Transverse colon (tissue), 4 donors: ENCODE measurements around the gene ARHGAP24. TPM values are rescaled to one million over a fixed set of nuclear protein-coding genes. Genes with fewer than 3 reads are reported as not detected.

ENCODE experiments used
- DNase-seq: peaks from one replicate; pipeline ENCODE4 v3.0.0-alpha.2; 2019
- H3K27ac ChIP-seq, 4 donors: fragments of 200-600 bp; sonication (generic); 2 replicates each; pipeline ENCODE4 v1.5.1; 2016 to 2018; ENCODE audit warnings: inconsistent platforms in 4 of 4
- H3K27me3 ChIP-seq: fragments of 200-600 bp; sonication (generic); 2 replicates; pipeline ENCODE4 v1.5.1; 2017; ENCODE audit warnings: inconsistent platforms
- H3K36me3 ChIP-seq, 4 donors: fragments of 200-600 bp; sonication (generic); 2 replicates each; pipeline ENCODE4 v1.5.1; 2017 to 2019; ENCODE audit warnings: inconsistent platforms in 4 of 4
- H3K4me1 ChIP-seq, 4 donors: fragments of 200-600 bp; sonication (generic); 2 replicates each; pipeline ENCODE4 v1.5.1; 2017 to 2020; ENCODE audit warnings: inconsistent platforms in 4 of 4
- H3K4me3 ChIP-seq, 4 donors: fragments of 200-600 bp; sonication (generic); 1 replicate in 1 of 4; 2 replicates in 3 of 4; pipeline versions ENCODE4 v1.5.1 to v1.6.1; 2017 to 2019; ENCODE audit warnings: inconsistent platforms in 4 of 4
- H3K9me3 ChIP-seq, 2 donors: fragments of 200-600 bp; sonication (generic); 2 replicates each; pipeline ENCODE4 v1.5.1; 2017 to 2019; ENCODE audit warnings: inconsistent platforms in 2 of 2
- EP300 ChIP-seq: sonication (generic); formaldehyde crosslinking; IDR thresholded peaks from one replicate; pipeline ENCODE4 v1.6.1; 2017; ENCODE audit warnings: antibody characterized with exemption, low read depth
- POLR2A ChIP-seq: fragments of 450-650 bp; IDR thresholded peaks from one replicate; pipeline ENCODE4 v1.6.1; 2016; ENCODE audit warnings: antibody characterized with exemption, mild to moderate bottlenecking, moderate library complexity
- POLR2AphosphoS5 ChIP-seq, 3 donors: sonication (generic); formaldehyde crosslinking; IDR thresholded peaks; one replicate each; pipeline ENCODE4 v1.6.1; 2016; ENCODE audit warnings: antibody characterized with exemption in 3 of 3
- WGBS, 2 donors: methylation state at CpG; one replicate each; pipeline ENCODE4 v1.1.5; 2018; ENCODE audit warnings: low coverage in 1 of 2; 5-methylcytosine and 5-hydroxymethylcytosine counted together
- in situ Hi-C, 4 donors: fragments of 200-750 bp; cut with MboI; loops; one replicate each; pipeline versions ENCODE4 v1.15.0 to v1.15.1; 2017; ENCODE audit warnings: low sequenced_read_pairs in 3 of 4, low pct_ligation_motif_present in 1 of 4, low pct_unique_long_range_greater_than_20kb in 1 of 4
- intact Hi-C: fragments of 100-400 bp; cut with DNase I; formaldehyde crosslinking; loops from one replicate; pipeline ENCODE4 v1.15.1; 2023; ENCODE audit warnings: low total_unique reads
- total RNA-seq, 4 donors: library from RNA; depleted of rRNA; stranded (reverse); fragments of >200 nt; gene quantifications; one replicate each; pipeline ENCODE4 v1.1.0, GENCODE V29; 2016
- TF ChIP-seq, protein P1 (sequence below), 5 experiments: fragments of 200-600 bp in 3 of 5; fragments of 450-650 bp in 2 of 5; sonication (generic) in 3 of 5; IDR thresholded peaks; 1 replicate in 2 of 5; 2 replicates in 3 of 5; pipeline ENCODE4 v1.5.1; 2016 to 2017; ENCODE audit warnings: antibody characterized with exemption in 5 of 5, inconsistent platforms in 3 of 5, mild to moderate bottlenecking in 2 of 5, moderate library complexity in 1 of 5

Gene ARHGAP24
- total RNA-seq, 4 donors from 2014 or later = 4.2 to 32.0 (median 12.6) TPM

DNA sequence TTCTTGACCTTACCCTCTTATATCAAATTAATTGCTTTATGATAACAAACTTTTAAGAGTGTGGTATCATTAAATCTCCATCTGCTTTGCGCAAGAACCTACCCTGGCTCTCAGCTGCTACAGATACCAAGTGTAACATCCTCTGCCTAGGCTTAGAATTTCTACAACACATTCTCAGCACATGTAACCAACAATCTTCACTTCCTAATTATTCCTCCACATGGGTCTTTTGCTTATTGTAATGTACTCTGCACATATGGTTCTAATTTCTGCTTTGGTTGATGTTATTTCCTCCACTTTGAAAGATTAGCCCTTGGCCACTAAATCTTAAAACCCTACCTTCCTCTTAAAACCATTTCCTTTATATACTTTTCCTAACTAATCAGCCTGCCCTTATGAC, 242.4 kb downstream of the ARHGAP24 start:
- Histone ChIP-seq H3K4me3 (no peak overlapping the region), H3K27ac (no peak overlapping the region), H3K36me3 (no peaks in the 10 kb centered on the region), H3K4me1 (peaks cover 0 to 11% (median 0%) of the 10 kb centered on the region in 4 donors), H3K9me3 (no peaks in the 10 kb centered on the region), H3K27me3 (no peaks in the 10 kb centered on the region)
- 82 to 94% methylated on average over 1 of the region's 1 CpG for WGBS, 2 donors
- TF ChIP-seq POLR2AphosphoS5 (IDR thresholded peaks at IDR 0.05) = no peak
- TF ChIP-seq POLR2A = no peak
- TF ChIP-seq, protein P1, sequence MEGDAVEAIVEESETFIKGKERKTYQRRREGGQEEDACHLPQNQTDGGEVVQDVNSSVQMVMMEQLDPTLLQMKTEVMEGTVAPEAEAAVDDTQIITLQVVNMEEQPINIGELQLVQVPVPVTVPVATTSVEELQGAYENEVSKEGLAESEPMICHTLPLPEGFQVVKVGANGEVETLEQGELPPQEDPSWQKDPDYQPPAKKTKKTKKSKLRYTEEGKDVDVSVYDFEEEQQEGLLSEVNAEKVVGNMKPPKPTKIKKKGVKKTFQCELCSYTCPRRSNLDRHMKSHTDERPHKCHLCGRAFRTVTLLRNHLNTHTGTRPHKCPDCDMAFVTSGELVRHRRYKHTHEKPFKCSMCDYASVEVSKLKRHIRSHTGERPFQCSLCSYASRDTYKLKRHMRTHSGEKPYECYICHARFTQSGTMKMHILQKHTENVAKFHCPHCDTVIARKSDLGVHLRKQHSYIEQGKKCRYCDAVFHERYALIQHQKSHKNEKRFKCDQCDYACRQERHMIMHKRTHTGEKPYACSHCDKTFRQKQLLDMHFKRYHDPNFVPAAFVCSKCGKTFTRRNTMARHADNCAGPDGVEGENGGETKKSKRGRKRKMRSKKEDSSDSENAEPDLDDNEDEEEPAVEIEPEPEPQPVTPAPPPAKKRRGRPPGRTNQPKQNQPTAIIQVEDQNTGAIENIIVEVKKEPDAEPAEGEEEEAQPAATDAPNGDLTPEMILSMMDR (IDR thresholded peaks at IDR 0.05) = no peak
- TF ChIP-seq EP300 = no peak
- DNase-seq = no peak
- in situ Hi-C loops (no loop called here), intact Hi-C loops (no loop called here)

DNA sequence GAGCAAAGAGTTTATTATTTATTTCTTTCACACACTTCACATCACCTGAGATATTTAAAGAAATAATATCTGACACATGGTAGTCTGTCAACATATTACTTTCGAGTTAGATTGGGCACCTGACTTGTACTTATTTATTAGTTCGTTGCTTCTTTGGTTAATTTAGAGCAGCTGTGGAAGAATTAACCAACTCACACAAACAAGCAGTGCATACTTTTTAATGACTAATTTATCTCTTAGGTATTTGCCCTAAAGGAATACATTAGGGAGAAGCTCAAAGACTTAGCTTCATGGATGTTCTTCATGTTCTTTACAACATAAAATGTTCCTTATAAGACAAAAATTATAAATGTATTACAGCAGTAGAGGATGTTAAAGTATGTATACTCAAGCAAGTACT, 242.9 kb downstream of the ARHGAP24 start:
- WGBS, 2 donors = 59 to 81% methylated on average over 2 of the region's 2 CpGs
- no peaks in the 10 kb centered on the region for H3K36me3 ChIP-seq
- intact Hi-C loops (no loop called here), in situ Hi-C loops (no loop called here)
- H3K27ac ChIP-seq = no peak overlapping the region
- no peaks in the 10 kb centered on the region for H3K27me3 ChIP-seq
- H3K4me1 ChIP-seq = peaks cover 0 to 11% (median 0%) of the 10 kb centered on the region in 4 donors
- H3K4me3 ChIP-seq = no peak overlapping the region
- no peak for DNase-seq
- TF ChIP-seq POLR2A (no peak), EP300 (no peak), POLR2AphosphoS5 (IDR thresholded peaks at IDR 0.05) (no peak)
- TF ChIP-seq, protein P1 (IDR thresholded peaks at IDR 0.05) = no peak
- H3K9me3 ChIP-seq = no peaks in the 10 kb centered on the region

DNA sequence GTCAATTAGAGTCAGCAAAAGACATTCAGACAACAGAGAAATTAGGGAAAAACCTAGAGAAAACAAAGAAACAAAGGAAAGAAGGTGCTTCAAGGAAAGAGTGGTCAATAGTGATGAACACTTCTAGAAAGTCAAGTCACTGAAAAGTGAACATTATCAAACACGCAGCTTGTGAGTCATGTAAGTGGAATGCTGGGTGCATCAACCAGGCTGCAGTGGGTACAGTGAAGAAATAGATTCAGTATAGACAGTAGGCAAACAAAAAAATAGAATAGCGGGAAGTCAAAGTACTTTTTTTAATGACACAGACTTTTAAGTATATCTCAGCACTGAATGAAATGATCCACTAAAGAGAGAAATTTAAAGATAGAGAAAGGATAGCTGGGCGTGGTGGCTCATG, 245.8 kb downstream of the ARHGAP24 start:
- DNase-seq = no peak
- TF ChIP-seq EP300 (no peak), POLR2A (no peak), POLR2AphosphoS5 (IDR thresholded peaks at IDR 0.05) (no peak)
- TF ChIP-seq, protein P1 (IDR thresholded peaks at IDR 0.05) = no peak
- H3K4me3 ChIP-seq = no peak overlapping the region
- H3K27me3 ChIP-seq = no peaks in the 10 kb centered on the region
- H3K27ac ChIP-seq = no peak overlapping the region
- H3K4me1 ChIP-seq = peaks cover 3 to 19% (median 5%) of the 10 kb centered on the region in 4 donors
- WGBS, 2 donors = 39 to 53% methylated on average over 2 to 3 of the region's 3 CpGs
- in situ Hi-C loops = no loop called here
- no peaks in the 10 kb centered on the region for H3K9me3 ChIP-seq
- no peaks in the 10 kb centered on the region for H3K36me3 ChIP-seq
- intact Hi-C loops = no loop called here

DNA sequence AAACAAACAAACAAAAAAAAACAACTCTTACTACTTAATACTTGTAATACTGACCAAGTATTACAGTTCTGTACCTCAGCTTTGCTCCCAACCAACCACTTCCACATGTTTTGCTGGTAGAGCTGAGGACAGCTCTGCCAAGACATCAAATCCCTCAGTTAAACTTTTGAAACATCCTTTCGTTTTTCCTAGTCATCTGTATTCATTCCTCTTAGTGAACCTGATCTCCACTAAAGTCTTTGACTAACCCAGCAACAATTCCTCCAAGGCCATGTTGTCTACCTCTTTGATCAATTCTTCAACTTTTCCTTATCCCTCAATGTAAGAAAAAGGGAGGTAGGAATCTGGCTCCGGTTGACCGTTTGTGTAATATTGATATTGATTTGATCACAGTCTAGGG, 247.5 kb downstream of the ARHGAP24 start:
- 89 to 96% methylated on average over 2 to 3 of the region's 3 CpGs for WGBS, 2 donors
- H3K4me1 ChIP-seq = peaks cover 3 to 11% (median 5%) of the 10 kb centered on the region in 4 donors
- no peak for DNase-seq
- H3K36me3 ChIP-seq = no peaks in the 10 kb centered on the region
- no peak overlapping the region for H3K4me3 ChIP-seq
- no peak overlapping the region for H3K27ac ChIP-seq
- in situ Hi-C loops (no loop called here), intact Hi-C loops (no loop called here)
- no peaks in the 10 kb centered on the region for H3K27me3 ChIP-seq
- TF ChIP-seq, protein P1 (IDR thresholded peaks at IDR 0.05) = no peak
- TF ChIP-seq POLR2A = no peak
- TF ChIP-seq EP300 = no peak
- TF ChIP-seq POLR2AphosphoS5 (IDR thresholded peaks at IDR 0.05) = no peak
- no peaks in the 10 kb centered on the region for H3K9me3 ChIP-seq
